K562 (cell line): Measurements from ENCODE around the gene GRWD1. TPM values are rescaled to one million over a fixed set of nuclear protein-coding genes. Genes with fewer than 3 reads are reported as not detected.

Experiments
- ATAC-seq: fragments of 200-7000 bp; cut with Tn5 transposase; 3 replicates; pipeline ENCODE4 v1.9.1; 2020; ENCODE audit warnings: moderate library complexity
- BruUV-seq: library from RNA; stranded (reverse); fragments of 400-500 nt; replicated peaks from 2 replicates; lab custom pipeline; 2021; lab: Mats Ljungman, UMichigan
- CTCF ChIA-PET: fragments of 300-600 bp; formaldehyde crosslinking; extraction: SDS; loops from one replicate; lab custom pipeline; 2021; ENCODE audit warnings: low intra/inter-chr PET ratio; lab: Yijun Ruan, JAX
- POLR2A ChIA-PET: fragments of 300-600, 350-650 bp; sonication (Branson Sonifier 250); formaldehyde crosslinking; extraction: SDS; loops from one replicate; lab custom pipeline; 2021; ENCODE audit warnings: antibody characterized with exemption, inconsistent platforms; lab: Yijun Ruan, JAX
- DNase-seq, 4 experiments: peaks; one replicate each; pipeline versions ENCODE4 v3.0.0 to v3.0.0-alpha.2; 2011 to 2018; ENCODE audit warnings: low spot score in 3 of 4, mixed read lengths in 3 of 4; ENCODE audit errors: extremely low read depth in 1 of 4
- FAIRE-seq: peaks from 2 replicates; lab custom pipeline; 2011; peaks lifted over from hg19 to GRCh38; lab: Jason Lieb, UNC
- H2AFZ ChIP-seq: 2 replicates; pipeline ENCODE4 v1.6.0; 2011; ENCODE audit warnings: low read depth, low read length, control low read depth, inconsistent platforms
- H3K27ac ChIP-seq: fragments of 200-600 bp; 3 replicates; pipeline ENCODE4 v1.8.0; 2011; ENCODE audit warnings: low read depth, mild to moderate bottlenecking, control low read depth, inconsistent platforms, low read length, moderate library complexity, mixed read lengths; ENCODE audit errors: extremely low read depth
- H3K27me3 ChIP-seq, 2 experiments: fragments of 300-600 bp in 1 of 2; 2 replicates in 1 of 2; 3 replicates in 1 of 2; pipeline versions ENCODE4 v1.6.0 to v1.8.0; 2011; ENCODE audit warnings: inconsistent platforms in 2 of 2, low read length in 2 of 2, mild to moderate bottlenecking in 1 of 2, mixed read lengths in 1 of 2, moderate library complexity in 1 of 2; ENCODE audit not compliant: control insufficient read depth in 2 of 2, insufficient read depth in 2 of 2
- H3K36me3 ChIP-seq: fragments of 300-600 bp; 3 replicates; pipeline ENCODE4 v1.8.0; 2011; ENCODE audit warnings: mild to moderate bottlenecking, low read length, inconsistent platforms; ENCODE audit not compliant: control insufficient read depth, insufficient read depth
- H3K4me1 ChIP-seq, 2 experiments: fragments of 200-600 bp in 1 of 2; replicated peaks in 1 of 2; 2 replicates in 1 of 2; 3 replicates in 1 of 2; pipeline versions ENCODE4 v1.5.1 to v1.8.0; 2011; ENCODE audit warnings: inconsistent platforms in 2 of 2, low read length in 2 of 2, mild to moderate bottlenecking in 1 of 2, mixed read lengths in 1 of 2, moderate library complexity in 1 of 2; ENCODE audit not compliant: control insufficient read depth in 2 of 2, insufficient read depth in 2 of 2
- H3K4me2 ChIP-seq: 2 replicates; pipeline ENCODE4 v1.6.1; 2011; ENCODE audit warnings: low read length, control low read depth, inconsistent platforms, mixed read lengths; ENCODE audit not compliant: insufficient read depth
- H3K4me3 ChIP-seq: fragments of 200-600 bp; sonication (generic), shearing (Covaris generic); 2 replicates; pipeline ENCODE4 v1.5.1; 2016; ENCODE audit warnings: control low read depth, inconsistent platforms
- H3K79me2 ChIP-seq: fragments of 200-600 bp; 3 replicates; pipeline ENCODE4 v1.8.0; 2011; ENCODE audit warnings: low read length, inconsistent platforms; ENCODE audit not compliant: control insufficient read depth, insufficient read depth
- H3K9ac ChIP-seq, 2 experiments: 2 replicates each; pipeline versions ENCODE4 v1.6.0 to v1.6.1; 2011; ENCODE audit warnings: low read depth in 2 of 2, low read length in 2 of 2, control low read depth in 1 of 2, inconsistent platforms in 1 of 2, mild to moderate bottlenecking in 1 of 2, mixed read lengths in 1 of 2; ENCODE audit not compliant: insufficient read depth in 1 of 2
- H3K9me1 ChIP-seq: one replicate; pipeline ENCODE4 v1.6.0; 2011; ENCODE audit warnings: inconsistent platforms, mild to moderate bottlenecking, low read length, moderate library complexity; ENCODE audit not compliant: control insufficient read depth, insufficient read depth
- H3K9me3 ChIP-seq: replicated peaks from 2 replicates; pipeline ENCODE4 v1.5.1; 2011; ENCODE audit warnings: low read depth, low read length, inconsistent platforms; ENCODE audit not compliant: control insufficient read depth, insufficient read depth
- H4K20me1 ChIP-seq: replicated peaks from 2 replicates; pipeline ENCODE4 v1.6.1; 2011; ENCODE audit warnings: low read length, inconsistent platforms, mixed read lengths; ENCODE audit not compliant: control insufficient read depth, insufficient read depth
- BCOR ChIP-seq: fragments of 450-650 bp; IDR thresholded peaks from 2 replicates; pipeline ENCODE4 v1.6.1; 2016
- CC2D1A ChIP-seq: fragments of 450-650 bp; IDR thresholded peaks from 2 replicates; pipeline ENCODE4 v1.6.1; 2017; ENCODE audit warnings: mild to moderate bottlenecking
- CHD4 ChIP-seq: fragments of 200-600 bp; sonication (generic); IDR thresholded peaks from 3 replicates; pipeline ENCODE4 v1.6.1; 2012; ENCODE audit warnings: low read depth, mild to moderate bottlenecking, mixed read lengths, low read length, inconsistent platforms; ENCODE audit not compliant: insufficient read depth, insufficient replicate concordance, poor library complexity, severe bottlenecking
- KDM2B ChIP-seq: fragments of 250-450 bp; sonication (Bioruptor Pico); IDR thresholded peaks from 2 replicates; pipeline ENCODE4 v1.8.0; 2021; ENCODE audit warnings: mild to moderate bottlenecking, moderate library complexity
- KDM5B ChIP-seq: fragments of 200-600 bp; sonication (generic); IDR thresholded peaks from 2 replicates; pipeline ENCODE4 v1.6.1; 2012; ENCODE audit warnings: low read depth, mild to moderate bottlenecking, moderate library complexity, low read length, control low read depth, inconsistent platforms; ENCODE audit not compliant: insufficient replicate concordance
- MAFG ChIP-seq: fragments of 450-650 bp; conservative IDR thresholded peaks from 2 replicates; pipeline ENCODE4 v1.6.1; 2016; ENCODE audit warnings: missing genetic modification characterization, missing compliant biosample characterization
- MXD1 ChIP-seq: fragments of 250-450 bp; sonication (Bioruptor Pico); IDR thresholded peaks from 2 replicates; pipeline ENCODE4 v1.8.0; 2021; ENCODE audit warnings: borderline replicate concordance, mild to moderate bottlenecking, moderate library complexity; ENCODE audit not compliant: poor library complexity, severe bottlenecking
- NFRKB ChIP-seq: fragments of 450-650 bp; IDR thresholded peaks from 2 replicates; pipeline ENCODE4 v1.6.1; 2016; ENCODE audit warnings: low read depth
- PML ChIP-seq: IDR thresholded peaks from 2 replicates; pipeline ENCODE4 v1.6.1; 2012; ENCODE audit warnings: low read length, inconsistent platforms
- POLR2A ChIP-seq: fragments of 450-650 bp; conservative IDR thresholded peaks from 2 replicates; pipeline ENCODE4 v1.6.1; 2016
- POLR2AphosphoS2 ChIP-seq: IDR thresholded peaks from 2 replicates; pipeline ENCODE4 v1.6.1; 2012; ENCODE audit warnings: low read length, improper control_type of control experiment
- POLR2B ChIP-seq: fragments of 450-650 bp; IDR thresholded peaks from 2 replicates; pipeline ENCODE4 v1.6.1; 2018; ENCODE audit warnings: low read depth; ENCODE audit not compliant: partially characterized antibody
- RAD21 ChIP-seq, 2 experiments: fragments of 250-450 bp in 1 of 2; fragments of 450-650 bp in 1 of 2; sonication (Bioruptor Pico) in 1 of 2; formaldehyde crosslinking in 1 of 2; IDR thresholded peaks in 1 of 2; conservative IDR thresholded peaks in 1 of 2; 2 replicates each; pipeline versions ENCODE4 v1.4.0 to v1.8.0; 2020 to 2022; ENCODE audit warnings: mild to moderate bottlenecking in 2 of 2, moderate library complexity in 1 of 2
- SNIP1 ChIP-seq: fragments of 450-650 bp; IDR thresholded peaks from 2 replicates; pipeline ENCODE4 v1.7.1; 2017; ENCODE audit warnings: low read depth, mild to moderate bottlenecking
- TAF1 ChIP-seq: IDR thresholded peaks from 2 replicates; pipeline ENCODE4 v1.6.1; 2011; ENCODE audit warnings: mild to moderate bottlenecking, low read length, moderate library complexity; ENCODE audit not compliant: insufficient read depth, control insufficient read depth, severe bottlenecking; ENCODE audit errors: extremely low read depth
- YY1 ChIP-seq, 3 experiments: IDR thresholded peaks; 2 replicates each; pipeline ENCODE4 v1.6.1; 2011; ENCODE audit warnings: low read length in 2 of 3, mild to moderate bottlenecking in 2 of 3, moderate library complexity in 2 of 3, borderline replicate concordance in 1 of 3, control low read depth in 1 of 3, low read depth in 1 of 3; ENCODE audit not compliant: insufficient read depth in 3 of 3, insufficient replicate concordance in 2 of 3, control insufficient read depth in 1 of 3, insufficient read length in 1 of 3; ENCODE audit errors: extremely low read depth in 1 of 3
- ZKSCAN8 ChIP-seq: fragments of 200-800 bp; sonication (Bioruptor generic); IDR thresholded peaks from 2 replicates; pipeline ENCODE4 v1.6.1; 2016; ENCODE audit warnings: missing genetic modification characterization, missing compliant biosample characterization
- ZNF140 ChIP-seq: fragments of 250-450 bp; sonication (Bioruptor Pico); IDR thresholded peaks from 2 replicates; pipeline ENCODE4 v1.8.0; 2021; ENCODE audit warnings: moderate library complexity, mild to moderate bottlenecking, inconsistent platforms
- ZNF583 ChIP-seq: fragments of 250-450 bp; sonication (Bioruptor Pico); IDR thresholded peaks from 2 replicates; pipeline ENCODE4 v1.4.0; 2020
- ZNF586 ChIP-seq: fragments of 450-650 bp; formaldehyde crosslinking; conservative IDR thresholded peaks from 2 replicates; pipeline ENCODE4 v1.4.0; 2020; ENCODE audit warnings: mild to moderate bottlenecking, moderate library complexity
- WGBS: fragments of 100-300 bp; shearing (Covaris generic); methylation state at CpG from one replicate; pipeline ENCODE4 v1.1.6; 2016; ENCODE audit warnings: low coverage, mixed read lengths; ENCODE audit not compliant: insufficient coverage; ENCODE audit errors: missing lambda C conversion rate; 5-methylcytosine and 5-hydroxymethylcytosine counted together
- in situ Hi-C: fragments of 300-500 bp; cut with MboI; formaldehyde crosslinking; loops from 4 replicates; pipeline ENCODE4 v1.15.0; 2018; ENCODE audit warnings: inconsistent platforms, mixed read lengths
- intact Hi-C: fragments of 100-400 bp; cut with micrococcal nuclease; formaldehyde crosslinking; loops from 2 replicates; pipeline ENCODE4 v1.14.2; 2022
- polyA plus RNA-seq, 8 experiments: library from polyadenylated mRNA; depleted of rRNA in 4 of 8; stranded (reverse) in 5 of 8; unstranded in 3 of 8; fragments of >200 nt; fragmentation: Nextera tagmentation in 2 of 8; fragmentation: Illumina TruSeq in 1 of 8; extraction: Ambion mirVana in 2 of 8; extraction: Trizol in 1 of 8; gene quantifications; 2 replicates each; pipeline versions ENCODE4 v1.2.1 to v1.2.3, GENCODE V29; 2011 to 2014; ENCODE audit warnings: inconsistent platforms in 1 of 8, missing spikeins in 1 of 8
- total RNA-seq, 7 experiments: library from RNA; depleted of rRNA in 6 of 7; stranded (reverse); fragments of >200 nt in 6 of 7; fragmentation: Illumina TruSeq in 2 of 7; extraction: Trizol in 2 of 7; gene quantifications; 2 replicates each; pipeline versions ENCODE4 v1.2.1 to v1.2.3, GENCODE V29; 2011 to 2021; ENCODE audit warnings: low replicate concordance in 1 of 7
- TF ChIP-seq, protein P1 (sequence below): fragments of 450-650 bp; IDR thresholded peaks from 2 replicates; pipeline ENCODE4 v1.6.1; 2014; ENCODE audit warnings: low read depth, mild to moderate bottlenecking, moderate library complexity, borderline replicate concordance

GRWD1 gene
- total and polyA plus RNA-seq, 9 of the 15 experiments (the other 6 are each of a cell fraction or from before 2014, with no cell fraction given): 1.5 to 87.2 (median 24.5) TPM

- FAIRE-seq (no peak), ATAC-seq (no peak)
- TF ChIP-seq ZKSCAN8 (CRISPR knock-in tag) (no peak), SNIP1 (no peak), NFRKB (no peak), PML (0 out of 2 replicates have a peak, but pooled peaks have one; percentile 7), POLR2AphosphoS2 (peak; percentile 83; the same call in 1 of the 2 replicates), MXD1 (no peak), ZNF583 (no peak), KDM2B (no peak), MAFG (tag) (no peak), YY1 (IDR thresholded peaks at IDR 0.05; ENCODE audit: borderline replicate concordance in 1 of 3, control insufficient read depth in 1 of 3, extremely low read depth in 1 of 3, insufficient read depth in 3 of 3, insufficient read length in 1 of 3, insufficient replicate concordance in 2 of 3, low read depth in 1 of 3, low read length in 2 of 3) (no peak), POLR2B (peak; percentile 14), RAD21 (CRISPR knock-in tag; conservative IDR thresholded peaks at IDR 0.05 in 1 of 2, IDR thresholded peaks at IDR 0.05 in 1 of 2) (no peak), ZNF586 (no peak), ZNF140 (no peak), POLR2A (peak; percentile 58; the same call in 1 of the 2 replicates), TAF1 (no peak), BCOR (no peak), CHD4 (no peak), CC2D1A (no peak), KDM5B (no peak)
- TF ChIP-seq, protein P1, sequence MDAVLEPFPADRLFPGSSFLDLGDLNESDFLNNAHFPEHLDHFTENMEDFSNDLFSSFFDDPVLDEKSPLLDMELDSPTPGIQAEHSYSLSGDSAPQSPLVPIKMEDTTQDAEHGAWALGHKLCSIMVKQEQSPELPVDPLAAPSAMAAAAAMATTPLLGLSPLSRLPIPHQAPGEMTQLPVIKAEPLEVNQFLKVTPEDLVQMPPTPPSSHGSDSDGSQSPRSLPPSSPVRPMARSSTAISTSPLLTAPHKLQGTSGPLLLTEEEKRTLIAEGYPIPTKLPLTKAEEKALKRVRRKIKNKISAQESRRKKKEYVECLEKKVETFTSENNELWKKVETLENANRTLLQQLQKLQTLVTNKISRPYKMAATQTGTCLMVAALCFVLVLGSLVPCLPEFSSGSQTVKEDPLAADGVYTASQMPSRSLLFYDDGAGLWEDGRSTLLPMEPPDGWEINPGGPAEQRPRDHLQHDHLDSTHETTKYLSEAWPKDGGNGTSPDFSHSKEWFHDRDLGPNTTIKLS: no peak
Measured at GRCh38 chr19:48481846-48482639, 36.3 kb downstream of the GRWD1 start.

More at GRCh38 chr19:48481846-48482639, 36.3 kb downstream of the GRWD1 start:
- Histone ChIP-seq H3K9ac (peak overlapping the region in 1 of 2 experiments; percentile 23; a peak in 1 of 4 replicates), H3K79me2 (no peaks in the 10 kb centered on the region), H2AFZ (no peak overlapping the region), H3K27ac (no peak overlapping the region), H3K4me3 (no peak overlapping the region), H3K9me1 (no peaks in the 10 kb centered on the region), H3K4me1 (peaks cover 0 to 19% of the 10 kb centered on the region in 2 experiments; a peak in 2 of 5 replicates), H4K20me1 (no peaks in the 10 kb centered on the region), H3K4me2 (no peak overlapping the region), H3K27me3 (no peaks in the 10 kb centered on the region), H3K9me3 (no peaks in the 10 kb centered on the region), H3K36me3 (peaks cover 25% of the 10 kb centered on the region; the same call in 1 of the 3 replicates)
- ChIA-PET CTCF (no interaction called here), POLR2A (interaction anchor here (0.6 to 1.7 kb wide), 3 partner anchors 9 to 1002 kb away, joined by 3 to 7 read pairs (median 3); no protein-coding TSS in a partner anchor)
- BruUV-seq: TSS peak; percentile 35
- 41% methylated on average over 7 of the region's 7 CpGs for WGBS
- intact Hi-C loops (no loop called here), in situ Hi-C loops (no loop called here)
- DNase-seq: no peak
